Measurements from ENCODE around the gene PLEKHH1. TPM values are rescaled to one million over a fixed set of nuclear protein-coding genes. Genes with fewer than 3 reads are reported as not detected.
A peak's percentile ranks its signal among the peaks of the same experiment; 100 is the strongest.

The PLEKHH1 gene
- total RNA-seq, 2 donors from 2014 or later, result 32.7 to 54.7 TPM

GRCh38 chr14:67503331-67503730, 29.8 kb upstream of the PLEKHH1 start:
- Histone ChIP-seq H3K4me1 (no peaks in the 10 kb centered on the region), H3K27me3 (no peaks in the 10 kb centered on the region), H3K4me3 (no peak overlapping the region), H3K9me3 (no peaks in the 10 kb centered on the region), H3K36me3 (replicated peaks in 1 of 2; ENCODE audit: insufficient read depth in 1 of 2, low read depth in 2 of 2) (no peaks in the 10 kb centered on the region), H3K27ac (no peak overlapping the region)
- TF ChIP-seq POLR2A (IDR thresholded peaks at IDR 0.05), result no peak
- TF ChIP-seq CTCF (IDR thresholded peaks at IDR 0.05), result no peak
- no peak for ATAC-seq
- DNase-seq, result no peak
- 68 to 79% methylated on average over 7 of the region's 7 CpGs for WGBS, 2 donors
- intact Hi-C loops (cut with DNase I), result no loop called here

- H3K36me3 ChIP-seq (replicated peaks in 1 of 2; ENCODE audit: insufficient read depth in 1 of 2, low read depth in 2 of 2), result no peaks in the 10 kb centered on the region
- H3K27ac ChIP-seq, result no peak overlapping the region
- intact Hi-C loops (cut with DNase I), result no loop called here
- WGBS, 2 donors, result 80 to 93% methylated on average over 1 of the region's 1 CpG
- no peak overlapping the region for H3K4me3 ChIP-seq
- peaks cover 3% of the 10 kb centered on the region for H3K4me1 ChIP-seq
- ATAC-seq (no peak), DNase-seq (no peak)
- H3K27me3 ChIP-seq, result no peaks in the 10 kb centered on the region
- H3K9me3 ChIP-seq, result no peaks in the 10 kb centered on the region
- TF ChIP-seq POLR2A (IDR thresholded peaks at IDR 0.05) (no peak), CTCF (IDR thresholded peaks at IDR 0.05) (no peak)
Measured at GRCh38 chr14:67505254-67505653, 27.8 kb upstream of the PLEKHH1 start.

- H3K36me3 ChIP-seq (replicated peaks in 1 of 2; ENCODE audit: insufficient read depth in 1 of 2, low read depth in 2 of 2), result no peaks in the 10 kb centered on the region
- H3K9me3 ChIP-seq, result no peaks in the 10 kb centered on the region
- DNase-seq (no peak), ATAC-seq (no peak)
- H3K27ac ChIP-seq, result no peak overlapping the region
- TF ChIP-seq POLR2A (IDR thresholded peaks at IDR 0.05), result no peak
- TF ChIP-seq CTCF (IDR thresholded peaks at IDR 0.05), result no peak
- no peaks in the 10 kb centered on the region for H3K27me3 ChIP-seq
- WGBS, 2 donors, result 60 to 76% methylated on average over 3 of the region's 3 CpGs
- no peak overlapping the region for H3K4me3 ChIP-seq
- peaks cover 25% of the 10 kb centered on the region for H3K4me1 ChIP-seq
- intact Hi-C loops (cut with DNase I), result no loop called here
Measured at GRCh38 chr14:67508956-67509355, 24.1 kb upstream of the PLEKHH1 start.

- no peak overlapping the region for H3K4me3 ChIP-seq
- 24 to 27% methylated on average over 2 of the region's 2 CpGs for WGBS, 2 donors
- no peaks in the 10 kb centered on the region for H3K9me3 ChIP-seq
- no peak overlapping the region for H3K27ac ChIP-seq
- H3K4me1 ChIP-seq, result peaks cover 31% of the 10 kb centered on the region
- no peaks in the 10 kb centered on the region for H3K27me3 ChIP-seq
- no peaks in the 10 kb centered on the region for H3K36me3 ChIP-seq (replicated peaks in 1 of 2; ENCODE audit: insufficient read depth in 1 of 2, low read depth in 2 of 2)
- no peak for ATAC-seq
- DNase-seq, result peak in 2 of 4 donors; percentile 20 to 32
- intact Hi-C loops (cut with DNase I), result no loop called here
- no peak for TF ChIP-seq CTCF (IDR thresholded peaks at IDR 0.05)
Measured at GRCh38 chr14:67510121-67510520, 23.0 kb upstream of the PLEKHH1 start.

- Histone ChIP-seq H3K4me3 (no peak overlapping the region), H3K27ac (no peak overlapping the region), H3K27me3 (no peaks in the 10 kb centered on the region), H3K9me3 (no peaks in the 10 kb centered on the region), H3K4me1 (peaks cover 35% of the 10 kb centered on the region), H3K36me3 (replicated peaks in 1 of 2; ENCODE audit: insufficient read depth in 1 of 2, low read depth in 2 of 2) (no peaks in the 10 kb centered on the region)
- intact Hi-C loops (cut with DNase I), result no loop called here
- no peak for TF ChIP-seq POLR2A (IDR thresholded peaks at IDR 0.05)
- no peak for TF ChIP-seq CTCF (IDR thresholded peaks at IDR 0.05)
- ATAC-seq (no peak), DNase-seq (no peak)
- WGBS, 2 donors, result 62 to 84% methylated on average over 3 of the region's 3 CpGs
Measured at GRCh38 chr14:67510836-67511235, 22.3 kb upstream of the PLEKHH1 start.
